H9 (cell line): ENCODE data around the gene HSF2. TPM values are rescaled to one million over a fixed set of nuclear protein-coding genes. Genes with fewer than 3 reads are reported as not detected.

Experiments used
- DNase-seq: peaks from one replicate; pipeline ENCODE4 v3.0.0-alpha.2; 2017
- H2AFZ ChIP-seq: one replicate; pipeline ENCODE4 v1.6.1; 2013; ENCODE audit warnings: mild to moderate bottlenecking, low read length, control low read depth, moderate library complexity
- H2AK5ac ChIP-seq: 2 replicates; pipeline ENCODE4 v1.6.1; 2013; ENCODE audit warnings: low read length, control low read depth, mixed read lengths; ENCODE audit not compliant: insufficient read length
- H2BK120ac ChIP-seq: one replicate; pipeline ENCODE4 v1.6.1; 2013; ENCODE audit warnings: low read depth, mild to moderate bottlenecking, low read length, control low read depth, inconsistent platforms; ENCODE audit not compliant: poor library complexity, severe bottlenecking
- H2BK12ac ChIP-seq: 2 replicates; pipeline ENCODE4 v1.6.1; 2013; ENCODE audit warnings: low read length, control low read depth, mixed read lengths, low read depth; ENCODE audit not compliant: insufficient read length
- H2BK15ac ChIP-seq: 2 replicates; pipeline ENCODE4 v1.6.1; 2013; ENCODE audit warnings: low read depth, low read length, control low read depth
- H2BK20ac ChIP-seq: one replicate; pipeline ENCODE4 v1.6.1; 2013; ENCODE audit warnings: low read depth, mild to moderate bottlenecking, low read length, control low read depth, inconsistent platforms; ENCODE audit not compliant: poor library complexity, severe bottlenecking
- H2BK5ac ChIP-seq: 2 replicates; pipeline ENCODE4 v1.6.1; 2013; ENCODE audit warnings: low read length, control low read depth, mixed read lengths; ENCODE audit not compliant: insufficient read length
- H3K14ac ChIP-seq: 2 replicates; pipeline ENCODE4 v1.6.1; 2013; ENCODE audit warnings: low read length, control low read depth; ENCODE audit not compliant: insufficient read depth
- H3K18ac ChIP-seq: 2 replicates; pipeline ENCODE4 v1.6.1; 2013; ENCODE audit warnings: low read depth, mild to moderate bottlenecking, mixed read lengths, low read length, control low read depth; ENCODE audit not compliant: insufficient read length
- H3K23ac ChIP-seq: 2 replicates; pipeline ENCODE4 v1.6.1; 2013; ENCODE audit warnings: low read length, control low read depth, mixed read lengths, low read depth; ENCODE audit not compliant: insufficient read length
- H3K23me2 ChIP-seq: 2 replicates; pipeline ENCODE4 v1.6.1; 2013; ENCODE audit warnings: low read depth, mild to moderate bottlenecking, mixed read lengths, low read length, control low read depth; ENCODE audit not compliant: insufficient read length, poor library complexity, severe bottlenecking
- H3K27ac ChIP-seq: 2 replicates; pipeline ENCODE4 v1.5.1; 2013; ENCODE audit warnings: low read length, control low read depth, mixed read lengths, low read depth; ENCODE audit not compliant: insufficient read length
- H3K27me3 ChIP-seq: 2 replicates; pipeline ENCODE4 v1.6.1; 2013; ENCODE audit warnings: low read length, control low read depth, inconsistent platforms; ENCODE audit not compliant: insufficient read depth
- H3K4ac ChIP-seq: 2 replicates; pipeline ENCODE4 v1.6.1; 2013; ENCODE audit warnings: low read depth, mild to moderate bottlenecking, control low read depth, inconsistent platforms, low read length, moderate library complexity
- H3K4me1 ChIP-seq: 2 replicates; pipeline ENCODE4 v1.6.1; 2013; ENCODE audit warnings: low read length, control low read depth, inconsistent platforms; ENCODE audit not compliant: insufficient read depth
- H3K4me2 ChIP-seq: 2 replicates; pipeline ENCODE4 v1.6.1; 2013; ENCODE audit warnings: low read length, control low read depth, mixed read lengths; ENCODE audit not compliant: insufficient read length, insufficient read depth
- H3K56ac ChIP-seq: 2 replicates; pipeline ENCODE4 v1.6.1; 2013; ENCODE audit warnings: low read depth, mild to moderate bottlenecking, mixed read lengths, low read length, control low read depth; ENCODE audit not compliant: insufficient read length
- H3K79me1 ChIP-seq: 2 replicates; pipeline ENCODE4 v1.6.1; 2013; ENCODE audit warnings: low read depth, mild to moderate bottlenecking, moderate library complexity, low read length, control low read depth, inconsistent platforms; ENCODE audit not compliant: insufficient read depth, poor library complexity, severe bottlenecking
- H3K79me2 ChIP-seq: 2 replicates; pipeline ENCODE4 v1.6.1; 2013; ENCODE audit warnings: low read length, control low read depth, inconsistent platforms; ENCODE audit not compliant: insufficient read depth
- H3K9ac ChIP-seq: 2 replicates; pipeline ENCODE4 v1.6.1; 2013; ENCODE audit warnings: low read length, control low read depth, mixed read lengths; ENCODE audit not compliant: insufficient read length; ENCODE audit errors: extremely low read depth
- H3K9me3 ChIP-seq: one replicate; pipeline ENCODE4 v1.6.1; 2013; ENCODE audit warnings: low read depth, low read length, inconsistent platforms; ENCODE audit not compliant: control insufficient read depth
- H3T11ph ChIP-seq: one replicate; pipeline ENCODE4 v1.6.1; 2013; ENCODE audit warnings: mild to moderate bottlenecking, low read length, control low read depth, inconsistent platforms
- H4K20me1 ChIP-seq: one replicate; pipeline ENCODE4 v1.6.1; 2013; ENCODE audit not compliant: control insufficient read depth, insufficient read length, insufficient read depth
- H4K5ac ChIP-seq: 2 replicates; pipeline ENCODE4 v1.6.1; 2013; ENCODE audit warnings: low read depth, mild to moderate bottlenecking, mixed read lengths, low read length, control low read depth; ENCODE audit not compliant: insufficient read length
- H4K8ac ChIP-seq: replicated peaks from 2 replicates; pipeline ENCODE4 v1.6.1; 2013; ENCODE audit warnings: low read length, control low read depth, mixed read lengths, low read depth; ENCODE audit not compliant: insufficient read length
- H4K91ac ChIP-seq: 2 replicates; pipeline ENCODE4 v1.6.1; 2013; ENCODE audit warnings: low read depth, mild to moderate bottlenecking, moderate library complexity, mixed read lengths, low read length, control low read depth; ENCODE audit not compliant: insufficient read length
- H3K27ac Mint-ChIP-seq, 3 experiments: 2 replicates in 2 of 3; 3 replicates in 1 of 3; pipeline ENCODE4 v1.8.0; 2020 to 2021; ENCODE audit warnings: mixed read lengths in 3 of 3, mild to moderate bottlenecking in 1 of 3, moderate library complexity in 1 of 3
- H3K27me3 Mint-ChIP-seq: 2 replicates; pipeline ENCODE4 v1.8.0; 2021; ENCODE audit warnings: low read depth, mild to moderate bottlenecking, moderate library complexity, mixed read lengths
- H3K36me3 Mint-ChIP-seq, 3 experiments: 2 replicates in 2 of 3; 3 replicates in 1 of 3; pipeline ENCODE4 v1.8.0; 2020 to 2021; ENCODE audit warnings: low read depth in 3 of 3, mixed read lengths in 3 of 3; ENCODE audit not compliant: insufficient read depth in 1 of 3
- H3K4me1 Mint-ChIP-seq, 2 experiments: 2 replicates each; pipeline ENCODE4 v1.8.0; 2020; ENCODE audit warnings: mixed read lengths in 2 of 2
- H3K4me3 Mint-ChIP-seq, 2 experiments: 2 replicates in 1 of 2; 3 replicates in 1 of 2; pipeline ENCODE4 v1.8.0; 2020 to 2021; ENCODE audit warnings: mild to moderate bottlenecking in 2 of 2, mixed read lengths in 2 of 2, moderate library complexity in 1 of 2
- H3K9me3 Mint-ChIP-seq, 2 experiments: 2 replicates in 1 of 2; 3 replicates in 1 of 2; pipeline ENCODE4 v1.8.0; 2020; ENCODE audit warnings: mild to moderate bottlenecking in 2 of 2, mixed read lengths in 2 of 2, moderate library complexity in 1 of 2
- WGBS: extraction: QIAGEN DNeasy Blood & Tissue Kit; methylation state at CpG from one replicate; pipeline ENCODE4 v1.1.7; 2013; ENCODE audit warnings: missing lambda C conversion rate, low lambda C conversion rate, mixed read lengths; ENCODE audit not compliant: insufficient read length; ENCODE audit errors: extremely low coverage; 5-methylcytosine and 5-hydroxymethylcytosine counted together
- total RNA-seq: library from RNA; stranded (reverse); gene quantifications from 2 replicates; pipeline ENCODE4 v1.2.1, GENCODE V29; 2021
- TF ChIP-seq, protein P1 (sequence below): fragments of 200-600 bp; sonication (generic); conservative IDR thresholded peaks from 3 replicates; pipeline ENCODE4 v1.8.0; 2021; ENCODE audit warnings: antibody characterized with exemption, mild to moderate bottlenecking

HSF2 gene
- total RNA-seq, 1 experiment from 2014 or later: 14.6 TPM

DNA sequence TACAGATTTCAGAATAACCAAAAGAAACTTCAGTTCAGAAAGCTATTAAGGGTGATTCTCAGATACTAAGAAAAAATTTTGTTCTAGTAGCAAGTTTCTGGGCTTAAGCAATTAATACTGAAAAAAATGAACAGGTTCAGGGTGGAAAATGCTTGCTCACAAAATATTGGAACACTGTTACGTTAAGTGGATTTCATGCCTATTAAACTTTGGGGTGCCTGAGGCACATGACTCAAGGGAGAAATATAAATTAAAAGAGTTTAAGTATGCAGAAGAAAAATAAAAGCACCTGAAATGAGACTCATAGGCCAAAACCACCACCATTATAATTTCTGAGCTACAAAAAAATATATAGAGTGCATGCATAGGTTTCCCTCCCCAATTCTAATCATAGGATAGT, 32.3 kb upstream of the HSF2 start:
- Histone ChIP-seq H4K8ac (no peak overlapping the region), H3K9me3 (no peaks in the 10 kb centered on the region), H4K5ac (no peak overlapping the region), H2BK15ac (no peak overlapping the region), H3K79me2 (no peaks in the 10 kb centered on the region), H3K4me1 (no peaks in the 10 kb centered on the region), H3K14ac (no peak overlapping the region), H2BK12ac (no peak overlapping the region), H3K27me3 (no peaks in the 10 kb centered on the region), H3K18ac (no peak overlapping the region), H3K4ac (no peak overlapping the region), H3K79me1 (no peaks in the 10 kb centered on the region), H2AK5ac (no peak overlapping the region), H2AFZ (no peak overlapping the region), H2BK20ac (no peak overlapping the region), H3K9ac (no peak overlapping the region), H3K56ac (no peak overlapping the region), H2BK5ac (no peak overlapping the region), H4K20me1 (no peaks in the 10 kb centered on the region), H3K27ac (no peak overlapping the region), H4K91ac (no peak overlapping the region), H3K23me2 (no peaks in the 10 kb centered on the region), H3T11ph (no peak overlapping the region), H2BK120ac (no peak overlapping the region), H3K4me2 (no peak overlapping the region), H3K23ac (no peak overlapping the region)
- H3K9me3 Mint-ChIP-seq: no peaks in the 10 kb centered on the region
- H3K4me3 Mint-ChIP-seq: no peak overlapping the region
- H3K36me3 Mint-ChIP-seq: no peaks in the 10 kb centered on the region; a peak in 1 of 7 replicates
- no peaks in the 10 kb centered on the region for H3K27me3 Mint-ChIP-seq
- no peaks in the 10 kb centered on the region for H3K4me1 Mint-ChIP-seq
- WGBS: no CpG with 5 or more reads among the region's 1 CpG
- TF ChIP-seq, protein P1, sequence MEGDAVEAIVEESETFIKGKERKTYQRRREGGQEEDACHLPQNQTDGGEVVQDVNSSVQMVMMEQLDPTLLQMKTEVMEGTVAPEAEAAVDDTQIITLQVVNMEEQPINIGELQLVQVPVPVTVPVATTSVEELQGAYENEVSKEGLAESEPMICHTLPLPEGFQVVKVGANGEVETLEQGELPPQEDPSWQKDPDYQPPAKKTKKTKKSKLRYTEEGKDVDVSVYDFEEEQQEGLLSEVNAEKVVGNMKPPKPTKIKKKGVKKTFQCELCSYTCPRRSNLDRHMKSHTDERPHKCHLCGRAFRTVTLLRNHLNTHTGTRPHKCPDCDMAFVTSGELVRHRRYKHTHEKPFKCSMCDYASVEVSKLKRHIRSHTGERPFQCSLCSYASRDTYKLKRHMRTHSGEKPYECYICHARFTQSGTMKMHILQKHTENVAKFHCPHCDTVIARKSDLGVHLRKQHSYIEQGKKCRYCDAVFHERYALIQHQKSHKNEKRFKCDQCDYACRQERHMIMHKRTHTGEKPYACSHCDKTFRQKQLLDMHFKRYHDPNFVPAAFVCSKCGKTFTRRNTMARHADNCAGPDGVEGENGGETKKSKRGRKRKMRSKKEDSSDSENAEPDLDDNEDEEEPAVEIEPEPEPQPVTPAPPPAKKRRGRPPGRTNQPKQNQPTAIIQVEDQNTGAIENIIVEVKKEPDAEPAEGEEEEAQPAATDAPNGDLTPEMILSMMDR: no peak
- no peak overlapping the region for H3K27ac Mint-ChIP-seq
- no peak for DNase-seq
